Astrocyte of the spinal cord (primary cell): ENCODE data around the gene ISG15.
"Not testable (repeated sequence)": the region's sequence is repeated elsewhere in the genome, so short reads cannot be mapped to it uniquely, and the experiment has no call there.

Experiments used
- DNase-seq: peaks from one replicate; pipeline ENCODE4 v3.0.0; 2011; ENCODE audit warnings: low read depth, low spot score
- H3K4me3 ChIP-seq: 2 replicates; pipeline ENCODE4 v1.5.1; 2011; ENCODE audit warnings: low read depth, mild to moderate bottlenecking, low read length, moderate library complexity
- in situ Hi-C: cut with HindIII; loops from 2 replicates; pipeline ENCODE4 v1.10.0; 2017; ENCODE audit warnings: low sequenced_read_pairs
- TF ChIP-seq, protein P1 (sequence below): IDR thresholded peaks from 2 replicates; pipeline ENCODE4 v1.5.1; 2012; ENCODE audit warnings: low read depth, mild to moderate bottlenecking, low read length, inconsistent platforms

Gene ISG15

DNA sequence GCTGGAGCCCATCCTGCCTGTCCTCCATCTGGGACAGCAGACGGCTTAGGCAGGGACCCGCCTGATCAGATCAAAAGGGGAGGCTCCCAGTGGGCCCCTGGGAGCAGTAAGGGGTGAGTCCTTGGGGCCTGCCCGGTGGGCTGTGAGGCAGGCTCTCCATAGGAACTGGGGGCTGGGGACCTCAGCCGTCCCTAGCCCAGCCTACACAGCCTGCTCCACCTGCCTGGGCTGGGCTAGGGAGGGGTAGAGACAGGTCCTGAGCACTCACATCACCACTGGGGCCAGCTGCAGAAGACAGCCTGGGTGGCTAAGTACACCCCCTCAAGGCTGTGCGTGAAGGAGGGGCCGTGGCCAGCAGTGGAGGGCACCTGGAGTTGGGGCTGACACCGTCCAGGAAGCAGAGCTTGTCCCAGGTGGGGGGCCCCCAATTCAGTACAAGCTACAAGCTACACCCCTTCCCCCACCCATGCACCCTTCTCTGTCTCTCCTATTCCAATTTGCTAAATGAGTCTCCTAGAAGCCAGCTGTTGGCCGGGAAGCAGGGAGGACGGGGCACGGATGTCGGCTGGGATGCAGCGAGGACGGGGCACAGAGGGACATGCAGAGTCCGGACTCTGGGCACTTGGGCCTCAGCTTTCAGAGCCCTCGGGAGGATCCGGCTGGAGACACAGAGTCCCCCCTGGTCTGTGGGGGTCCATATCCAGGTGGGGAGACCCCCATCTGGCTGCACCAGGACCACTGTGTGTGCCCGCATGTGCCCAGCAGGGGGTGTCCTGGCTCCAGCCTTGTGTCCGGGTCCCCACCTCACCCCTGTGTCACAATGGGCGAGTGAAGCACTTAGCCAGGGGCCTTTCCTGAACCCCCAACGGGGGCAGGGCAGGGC is 1.7 kb downstream of the ISG15 start:
- no peak overlapping the region for H3K4me3 ChIP-seq
- TF ChIP-seq, protein P1, sequence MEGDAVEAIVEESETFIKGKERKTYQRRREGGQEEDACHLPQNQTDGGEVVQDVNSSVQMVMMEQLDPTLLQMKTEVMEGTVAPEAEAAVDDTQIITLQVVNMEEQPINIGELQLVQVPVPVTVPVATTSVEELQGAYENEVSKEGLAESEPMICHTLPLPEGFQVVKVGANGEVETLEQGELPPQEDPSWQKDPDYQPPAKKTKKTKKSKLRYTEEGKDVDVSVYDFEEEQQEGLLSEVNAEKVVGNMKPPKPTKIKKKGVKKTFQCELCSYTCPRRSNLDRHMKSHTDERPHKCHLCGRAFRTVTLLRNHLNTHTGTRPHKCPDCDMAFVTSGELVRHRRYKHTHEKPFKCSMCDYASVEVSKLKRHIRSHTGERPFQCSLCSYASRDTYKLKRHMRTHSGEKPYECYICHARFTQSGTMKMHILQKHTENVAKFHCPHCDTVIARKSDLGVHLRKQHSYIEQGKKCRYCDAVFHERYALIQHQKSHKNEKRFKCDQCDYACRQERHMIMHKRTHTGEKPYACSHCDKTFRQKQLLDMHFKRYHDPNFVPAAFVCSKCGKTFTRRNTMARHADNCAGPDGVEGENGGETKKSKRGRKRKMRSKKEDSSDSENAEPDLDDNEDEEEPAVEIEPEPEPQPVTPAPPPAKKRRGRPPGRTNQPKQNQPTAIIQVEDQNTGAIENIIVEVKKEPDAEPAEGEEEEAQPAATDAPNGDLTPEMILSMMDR, result peak; percentile 41
- in situ Hi-C loops, result no loop called here
- DNase-seq, result no peak

GRCh38 chr1:1017397-1018320 is 4.4 kb downstream of the ISG15 start:
- DNase-seq, in situ Hi-C loops, H3K4me3 ChIP-seq: not testable (repeated sequence)

DNA sequence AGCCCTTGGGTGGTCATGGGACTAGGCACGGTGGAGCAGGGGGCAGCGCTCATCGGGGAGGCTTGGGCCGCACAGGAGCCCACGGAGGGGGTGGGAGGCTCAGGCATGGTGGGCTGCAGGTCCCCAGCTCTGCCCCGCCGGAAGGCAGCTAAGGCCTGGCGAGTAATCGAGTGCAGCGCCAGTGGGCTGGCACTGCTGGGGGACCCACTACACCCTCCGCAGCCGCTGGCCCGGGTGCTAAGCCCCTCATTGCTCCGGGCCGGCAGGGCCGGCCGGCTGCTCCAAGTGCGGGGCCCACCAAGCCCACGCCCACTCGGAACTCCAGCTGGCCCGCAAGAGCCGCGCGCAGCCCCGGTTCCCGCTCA is 5.0 kb downstream of the ISG15 start:
- DNase-seq, in situ Hi-C loops, H3K4me3 ChIP-seq: not testable (repeated sequence)

DNA sequence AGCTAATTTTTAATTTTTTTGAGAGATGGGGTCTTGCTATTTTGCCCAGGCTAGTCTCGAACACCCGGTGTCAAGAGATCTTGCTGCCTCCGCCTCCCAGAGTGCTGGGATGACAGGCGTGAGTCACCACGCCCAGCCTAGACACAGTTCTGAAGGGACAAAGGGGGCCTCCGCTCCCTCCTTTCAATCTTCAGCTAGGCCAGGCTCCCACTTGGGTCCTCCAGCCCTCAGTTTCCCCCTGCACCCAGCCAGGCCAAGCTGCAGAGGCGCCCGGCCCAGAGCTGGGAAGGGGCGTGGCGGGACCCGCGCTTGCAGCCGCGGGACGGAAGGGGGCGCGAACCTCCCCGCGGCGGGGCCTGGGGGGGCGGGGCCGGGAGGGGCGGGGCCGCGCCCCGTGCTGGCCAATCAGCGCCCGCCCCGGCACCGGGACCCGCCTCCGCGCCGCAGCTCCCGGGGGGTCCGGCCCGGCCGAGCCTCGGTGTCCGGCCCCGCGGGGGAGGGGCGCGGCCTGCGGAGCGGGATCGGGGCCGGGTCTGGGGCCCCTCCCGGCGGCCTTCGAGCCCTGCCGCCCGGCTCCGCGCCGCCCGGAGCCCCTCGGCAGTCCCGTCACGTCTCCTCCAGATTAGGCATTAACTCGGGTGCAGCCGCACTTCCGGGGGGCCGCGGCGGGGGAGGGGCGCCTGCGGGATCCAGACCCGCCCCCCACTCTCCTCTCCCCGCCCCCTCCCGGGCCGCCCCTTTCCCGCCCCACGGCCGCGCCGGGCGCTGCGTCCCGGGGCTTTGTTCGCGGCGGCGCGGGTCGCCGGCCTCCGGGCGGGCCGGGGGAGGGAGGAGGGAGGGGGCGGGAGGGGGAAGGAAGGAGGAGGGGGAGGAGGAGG is 6.1 kb downstream of the ISG15 start:
- TF ChIP-seq, protein P1, result peak; percentile 45
- in situ Hi-C loops, result no loop called here
- H3K4me3 ChIP-seq, result peak overlapping the region; percentile 32
- DNase-seq, result peak; percentile 78

- in situ Hi-C loops, result no loop called here
- H3K4me3 ChIP-seq, result peak within 1 kb of the TSS; percentile 58
- no peak for DNase-seq
- TF ChIP-seq, protein P1, result no peak
Measured at GRCh38 chr1:1020000-1020404, 6.7 kb downstream of the ISG15 start, which contains the start of gene AGRN. AGRN (plus strand) TSS chr1:1020120; CDS start chr1:1020173, 53 bp downstream.

- no peak for DNase-seq
- H3K4me3 ChIP-seq, result peak overlapping the region; percentile 58
- TF ChIP-seq, protein P1, result no peak
- in situ Hi-C loops, result no loop called here
Measured at GRCh38 chr1:1020415-1021009, 7.2 kb downstream of the ISG15 start.
